ENCODE results near the gene SLC8B1. TPM values are rescaled to one million over a fixed set of nuclear protein-coding genes. Genes with fewer than 3 reads are reported as not detected.
"Not testable (repeated sequence)": the region's sequence is repeated elsewhere in the genome, so short reads cannot be mapped to it uniquely, and the experiment has no call there.

Gene SLC8B1
- total RNA-seq, 1 donor from 2014 or later, result 13.3 TPM

DNA sequence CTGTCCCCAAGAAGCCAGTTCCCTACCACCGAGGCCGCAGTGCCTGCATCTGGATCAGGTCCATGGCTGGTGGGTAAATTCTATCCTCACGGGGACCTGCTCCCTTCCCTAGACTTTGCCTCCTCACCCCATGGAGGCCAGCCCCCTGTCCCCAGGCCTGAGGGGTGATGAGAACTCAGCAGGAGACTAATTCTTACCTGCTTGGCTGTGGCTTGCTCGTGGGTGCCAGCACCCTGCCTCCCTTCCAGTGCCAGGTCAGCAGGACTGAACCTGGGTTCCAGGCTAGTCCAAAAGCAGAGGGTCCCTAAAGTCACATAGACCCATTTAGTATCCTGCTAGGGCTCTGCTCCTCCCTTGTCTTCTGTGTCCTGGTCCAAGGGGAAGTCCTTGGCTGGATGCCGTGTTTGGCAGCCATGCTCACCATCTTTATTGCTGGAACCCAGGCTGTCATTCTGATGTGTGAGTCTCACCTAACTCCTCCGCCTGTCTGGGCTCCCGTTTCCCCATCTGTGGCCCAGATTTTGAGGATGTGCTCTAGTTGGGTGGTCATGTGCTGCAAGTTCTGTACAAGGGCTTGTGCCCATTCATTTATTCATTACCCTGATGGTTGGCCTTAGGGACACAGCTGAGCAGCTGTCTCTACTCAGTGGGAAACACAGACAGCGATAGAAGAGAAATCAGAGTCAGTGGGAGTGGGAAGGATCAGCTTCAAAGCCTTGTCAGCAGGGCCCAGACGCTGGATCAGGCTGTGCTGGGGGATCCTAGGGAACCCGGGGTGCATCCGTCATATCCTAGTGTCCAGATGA lies 24.4 kb upstream of the SLC8B1 start:
- ATAC-seq, result peak; percentile 51
- no peak for DNase-seq (ENCODE audit: missing footprints)
- intact Hi-C loops (cut with DNase I), result loop anchor here (2.0 kb wide), 1 partner anchor 25 kb away; the partner anchor contains the start of gene SLC8B1

DNA sequence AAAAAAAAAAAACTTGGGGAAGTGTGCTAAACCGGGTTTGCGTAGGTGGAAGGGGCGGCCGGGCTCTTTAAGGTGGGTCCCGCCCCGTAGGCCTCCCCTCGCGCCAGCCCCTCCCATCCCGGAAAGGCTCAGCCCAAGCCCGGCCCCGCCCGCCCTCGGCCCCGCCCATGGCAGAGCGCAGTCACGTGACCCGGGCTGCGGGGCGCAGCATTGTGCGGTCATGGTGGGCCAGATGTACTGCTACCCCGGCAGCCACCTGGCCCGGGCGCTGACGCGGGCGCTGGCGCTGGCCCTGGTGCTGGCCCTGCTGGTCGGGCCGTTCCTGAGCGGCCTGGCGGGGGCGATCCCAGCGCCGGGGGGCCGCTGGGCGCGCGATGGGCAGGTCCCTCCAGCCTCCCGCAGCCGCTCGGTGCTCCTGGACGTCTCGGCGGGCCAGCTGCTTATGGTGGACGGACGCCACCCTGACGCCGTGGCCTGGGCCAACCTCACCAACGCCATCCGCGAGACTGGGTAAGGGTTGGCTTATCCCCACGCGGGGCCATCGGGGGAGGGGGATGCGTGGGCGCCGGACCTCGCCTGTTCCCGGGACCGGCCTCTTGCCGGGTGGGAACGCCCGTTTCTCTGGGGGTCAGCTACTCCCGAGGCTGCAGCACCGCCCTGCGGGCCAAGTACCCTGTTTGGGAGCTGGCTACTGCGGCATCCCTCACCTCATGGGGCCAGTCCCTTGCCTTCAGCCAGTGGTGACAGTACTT lies 23.6 kb upstream of the SLC8B1 start, which contains the start of gene PLBD2:
Gene PLBD2 (plus strand): TSS at position 207 of the 752 bp plus-strand sequence. CDS start 14 bp downstream, at position 221.
- intact Hi-C loops (cut with DNase I), result loop anchor here (2.0 kb wide), 1 partner anchor 24 kb away; the partner anchor contains the start of gene SLC8B1
- DNase-seq (ENCODE audit: missing footprints) (peak; percentile 98), ATAC-seq (peak; percentile 97)

DNA sequence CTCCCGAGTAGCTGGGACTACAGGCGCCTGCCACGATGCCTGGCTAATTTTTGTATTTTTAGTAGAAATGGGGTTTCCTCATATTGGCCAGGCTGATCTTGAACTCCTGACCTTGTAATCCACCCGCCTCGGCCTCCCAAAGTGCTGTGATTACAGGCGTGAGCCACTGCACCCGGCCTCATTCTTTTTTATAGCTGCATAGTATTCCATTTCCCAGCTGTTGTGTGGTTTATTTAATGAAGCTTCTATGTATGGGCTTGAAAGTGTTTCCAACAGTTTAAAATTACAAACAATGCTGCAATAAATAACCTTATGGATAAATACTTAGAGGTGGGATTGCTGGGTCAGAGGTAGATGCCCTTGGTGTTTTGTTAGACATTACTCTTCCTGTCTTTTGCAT lies 19.3 kb upstream of the SLC8B1 start:
- ATAC-seq; DNase-seq (ENCODE audit: missing footprints); intact Hi-C loops (cut with DNase I): not testable (repeated sequence)

DNA sequence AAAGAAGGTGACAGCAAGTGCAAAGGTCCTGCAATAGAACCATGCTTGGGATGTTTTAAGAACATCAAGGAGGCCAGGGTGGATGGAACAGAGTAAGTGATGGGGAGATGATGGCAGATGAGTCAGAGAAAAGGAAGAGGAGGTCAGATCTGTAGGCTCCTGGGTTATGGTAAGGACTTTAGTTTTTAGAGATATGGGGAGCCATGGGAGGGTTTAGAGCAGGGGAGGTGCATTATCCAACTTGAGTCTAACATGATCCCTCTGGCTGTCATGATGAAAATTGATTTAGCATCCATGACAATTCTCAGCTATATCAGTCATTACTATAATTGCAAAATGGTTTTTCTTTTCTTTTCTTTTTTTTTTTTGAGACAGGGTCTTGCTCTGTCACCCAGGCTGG lies 16.2 kb upstream of the SLC8B1 start:
- ATAC-seq (no peak), DNase-seq (ENCODE audit: missing footprints) (no peak)
- intact Hi-C loops (cut with DNase I), result no loop called here

DNA sequence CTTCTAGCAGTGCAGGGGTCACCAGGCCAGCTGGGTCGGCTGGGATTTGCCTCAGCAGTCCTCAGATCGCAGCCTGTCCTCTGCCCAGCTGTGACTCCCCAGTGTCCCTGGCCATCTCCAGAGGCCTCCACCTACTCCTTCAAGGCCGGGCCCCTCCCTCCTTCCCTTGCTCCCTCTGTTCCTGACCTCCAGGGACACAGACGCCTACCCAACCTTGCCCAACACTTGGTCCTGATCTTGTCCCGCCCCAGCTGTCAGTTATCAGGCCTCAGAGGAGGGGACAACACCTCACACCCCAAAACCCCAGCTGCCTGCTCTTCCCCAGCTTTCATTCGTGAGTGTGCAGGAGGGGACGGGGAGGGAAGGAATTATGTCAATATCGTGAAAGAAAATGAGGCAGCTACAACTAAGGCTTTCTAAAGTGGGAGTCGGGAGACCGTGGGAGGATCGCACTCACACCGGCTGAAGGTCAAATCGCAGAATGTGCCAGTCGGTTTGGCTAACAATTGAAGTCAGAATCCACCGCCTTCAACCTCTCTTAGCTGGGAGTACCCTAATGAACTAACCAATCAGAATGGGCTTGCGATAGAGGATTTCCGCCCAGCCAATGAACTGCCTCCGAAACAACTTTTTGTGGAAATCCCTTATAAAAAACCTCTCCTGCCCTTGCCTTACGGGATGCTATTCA lies 14.1 kb upstream of the SLC8B1 start:
- ATAC-seq (no peak), DNase-seq (ENCODE audit: missing footprints) (no peak)
- intact Hi-C loops (cut with DNase I), result no loop called here

DNA sequence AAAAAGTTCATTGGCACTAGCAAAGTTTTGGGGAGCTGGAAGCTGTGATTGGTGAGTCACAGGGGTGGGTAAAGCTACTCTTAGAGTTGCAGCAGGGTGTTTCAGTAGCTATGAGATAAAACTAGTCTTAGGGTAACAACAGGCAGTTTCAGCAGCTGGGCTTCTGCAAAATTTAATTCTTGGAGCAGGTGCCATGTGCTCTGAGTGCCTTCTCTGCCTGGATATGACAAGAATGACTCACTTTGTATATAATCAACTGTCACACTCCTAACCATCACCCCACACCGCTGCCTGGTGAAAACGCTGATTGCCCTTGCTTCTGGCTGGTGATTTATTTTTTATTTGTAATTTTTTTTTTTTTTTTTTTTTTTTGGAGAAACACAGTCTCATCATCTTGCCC lies 13.0 kb upstream of the SLC8B1 start:
- DNase-seq (ENCODE audit: missing footprints) (no peak), ATAC-seq (no peak)
- intact Hi-C loops (cut with DNase I), result no loop called here

DNA sequence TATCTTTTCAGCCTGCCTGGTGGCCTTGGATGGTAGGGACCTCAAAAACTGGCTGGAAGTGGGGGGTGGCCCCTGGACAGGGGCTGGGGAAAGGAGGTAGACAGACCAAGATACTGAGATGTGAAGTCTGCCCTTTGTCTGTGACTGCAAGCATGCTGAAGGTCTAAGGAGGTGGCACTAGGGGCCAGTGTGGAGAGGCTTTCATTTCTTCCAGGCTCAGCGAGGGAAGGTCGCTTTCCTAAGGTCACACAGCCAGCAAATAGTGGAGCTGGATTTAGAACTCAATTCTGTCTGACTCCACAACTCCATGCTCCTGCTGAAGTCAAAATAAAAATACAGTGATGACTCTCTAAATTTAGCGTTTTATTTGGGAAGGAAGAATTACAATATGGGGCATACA lies 12.2 kb upstream of the SLC8B1 start:
- no peak for DNase-seq (ENCODE audit: missing footprints)
- intact Hi-C loops (cut with DNase I), result no loop called here
- ATAC-seq, result no peak

DNA sequence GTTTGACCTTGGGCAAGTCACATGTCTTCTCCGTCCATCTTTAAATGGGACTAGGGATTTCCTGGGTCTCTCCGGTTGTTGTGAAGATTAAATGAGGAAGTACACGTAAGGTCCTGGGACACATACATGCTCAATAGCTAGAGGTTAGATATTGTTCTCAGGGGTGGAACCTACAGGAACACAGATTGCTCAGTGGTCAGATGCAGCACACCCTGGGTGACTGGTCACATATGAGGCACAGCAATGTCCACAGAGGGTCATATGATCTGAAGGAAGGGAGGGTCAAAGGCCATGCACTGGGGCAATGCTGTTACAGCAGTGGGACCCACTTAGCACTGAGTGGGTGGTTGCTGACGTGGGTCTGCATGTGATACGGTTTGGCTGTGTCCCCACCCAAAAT lies 11.4 kb upstream of the SLC8B1 start:
- intact Hi-C loops (cut with DNase I), result no loop called here
- DNase-seq (ENCODE audit: missing footprints) (no peak), ATAC-seq (no peak)

DNA sequence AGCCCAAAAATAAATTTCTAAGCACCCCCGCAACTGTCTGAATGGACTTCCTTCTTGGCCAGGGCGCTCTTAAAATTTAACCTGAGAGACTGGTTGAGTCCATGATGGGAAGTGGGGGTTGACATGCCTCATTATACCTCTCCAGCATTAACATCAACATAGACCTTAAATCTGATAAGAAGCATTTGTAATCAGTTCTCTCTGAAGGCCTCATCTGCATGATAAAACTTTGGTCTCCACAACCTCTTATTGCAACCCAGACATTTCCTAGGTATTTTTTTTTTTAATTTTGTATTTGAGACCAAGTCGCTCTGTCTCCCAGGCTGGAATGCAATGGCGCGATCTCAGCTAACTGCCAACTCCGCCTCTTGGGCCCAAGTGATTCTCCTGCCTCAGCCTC lies 10.4 kb upstream of the SLC8B1 start:
- intact Hi-C loops (cut with DNase I), result no loop called here
- no peak for DNase-seq (ENCODE audit: missing footprints)
- no peak for ATAC-seq

DNA sequence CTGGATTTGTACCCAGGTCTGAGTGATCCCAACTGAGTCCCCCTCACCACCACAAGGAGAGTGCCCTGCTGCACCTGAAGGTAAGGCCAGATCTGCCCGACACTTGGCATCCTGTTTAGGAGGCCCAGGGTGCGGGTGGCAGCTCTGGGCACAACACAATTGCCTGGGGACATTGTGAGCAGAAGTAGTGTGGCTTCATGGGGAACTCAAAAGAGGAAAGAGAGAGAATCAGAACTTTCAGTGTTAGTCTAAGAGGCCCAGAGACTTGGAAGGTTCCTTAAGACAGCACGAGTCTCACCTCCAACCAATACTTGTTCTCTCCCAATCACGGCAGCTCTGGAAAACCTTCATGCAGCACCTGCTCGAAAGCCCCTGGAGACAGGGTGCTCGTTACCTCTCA lies 6.6 kb upstream of the SLC8B1 start:
- DNase-seq (ENCODE audit: missing footprints) (no peak), ATAC-seq (no peak)
- intact Hi-C loops (cut with DNase I), result no loop called here

DNA sequence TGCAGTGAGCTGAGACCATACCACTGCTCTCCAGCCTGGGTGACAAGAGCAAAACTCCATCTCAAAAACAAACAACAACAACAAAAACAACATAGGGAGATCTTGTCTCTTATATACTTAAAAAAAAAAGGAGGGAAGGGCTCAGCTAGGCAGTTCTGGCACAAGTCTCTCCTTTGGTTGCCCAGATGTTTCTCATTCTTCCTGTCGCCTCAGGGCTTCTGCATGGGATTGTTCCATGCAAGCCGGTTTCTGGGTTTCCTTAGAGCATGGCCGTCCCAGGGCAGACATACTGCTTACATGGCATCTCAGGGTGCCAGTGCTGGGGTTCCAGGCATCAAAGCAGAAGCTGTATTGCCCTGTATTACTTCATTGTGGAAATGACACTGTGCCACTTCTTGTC lies 5.2 kb upstream of the SLC8B1 start:
- DNase-seq (ENCODE audit: missing footprints), result no peak
- intact Hi-C loops (cut with DNase I), result no loop called here
- ATAC-seq, result no peak

DNA sequence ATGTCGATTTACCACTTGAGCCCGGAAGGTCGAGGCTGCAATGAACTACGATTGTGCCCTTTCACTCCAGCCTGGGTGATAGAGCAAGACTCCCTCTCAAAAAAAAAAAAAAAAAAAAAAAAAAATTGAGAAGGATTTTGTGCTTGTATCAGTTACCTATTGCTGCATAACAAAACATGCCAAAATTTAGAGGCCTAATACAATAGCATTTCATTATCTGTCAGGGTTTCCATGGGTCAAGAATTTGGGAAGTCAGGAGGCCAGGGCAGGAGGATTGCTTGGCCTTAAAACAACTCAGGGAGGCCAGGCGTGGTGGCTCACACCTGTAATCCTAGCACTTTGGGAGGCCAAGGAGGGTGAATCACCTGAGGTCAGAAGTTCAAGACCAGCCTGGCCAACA lies 4.6 kb upstream of the SLC8B1 start:
- ATAC-seq, result no peak
- no peak for DNase-seq (ENCODE audit: missing footprints)
- intact Hi-C loops (cut with DNase I), result no loop called here

DNA sequence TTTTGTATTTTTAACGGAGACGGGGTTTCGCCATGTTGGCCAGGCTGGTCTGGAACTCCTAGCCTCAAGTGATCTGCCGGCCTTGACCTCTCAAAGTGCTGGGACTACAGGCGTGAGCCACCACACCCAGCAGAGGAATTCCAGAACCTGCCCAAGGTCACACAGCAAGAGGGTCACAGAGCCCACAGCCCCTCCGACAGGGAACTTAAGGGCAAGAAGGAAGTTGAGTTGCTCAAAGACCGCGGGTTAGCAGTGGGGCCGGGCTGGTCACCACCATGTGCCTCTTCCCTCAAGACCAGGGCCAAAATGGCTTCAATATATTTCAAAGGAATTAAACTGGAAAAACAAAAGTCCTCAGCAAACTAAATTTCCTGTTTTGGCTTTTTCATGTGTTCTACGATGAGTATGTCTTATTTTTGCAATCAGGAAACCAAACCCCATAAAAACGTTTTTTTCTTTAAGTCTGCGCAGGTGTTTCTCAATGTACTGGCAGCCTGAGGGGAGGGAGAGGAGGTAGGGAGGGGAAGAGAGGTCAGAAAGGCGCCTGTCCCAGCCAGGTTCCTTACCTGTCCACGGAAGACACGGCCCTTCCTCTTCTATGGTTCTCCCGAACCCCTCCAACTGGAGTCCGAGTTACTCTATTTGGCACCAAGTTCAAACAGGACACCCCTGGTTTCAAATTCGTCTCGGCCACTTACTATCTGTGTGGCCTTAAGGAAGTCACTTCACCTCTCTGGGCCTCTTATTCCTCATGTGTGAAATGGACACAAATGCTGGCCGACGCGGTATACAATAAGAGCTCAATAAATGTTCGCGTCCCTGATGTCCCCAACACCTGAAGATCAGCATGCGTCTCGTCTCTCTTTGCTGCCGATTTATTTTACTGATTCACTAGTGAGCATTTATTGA lies 778 bp downstream of the SLC8B1 start:
- DNase-seq (ENCODE audit: missing footprints) (peak; percentile 80), ATAC-seq (no peak)
- intact Hi-C loops (cut with DNase I), result loop anchor here (2.0 kb wide), 1 partner anchor 25 kb away; the partner anchor contains the start of gene PLBD2

DNA sequence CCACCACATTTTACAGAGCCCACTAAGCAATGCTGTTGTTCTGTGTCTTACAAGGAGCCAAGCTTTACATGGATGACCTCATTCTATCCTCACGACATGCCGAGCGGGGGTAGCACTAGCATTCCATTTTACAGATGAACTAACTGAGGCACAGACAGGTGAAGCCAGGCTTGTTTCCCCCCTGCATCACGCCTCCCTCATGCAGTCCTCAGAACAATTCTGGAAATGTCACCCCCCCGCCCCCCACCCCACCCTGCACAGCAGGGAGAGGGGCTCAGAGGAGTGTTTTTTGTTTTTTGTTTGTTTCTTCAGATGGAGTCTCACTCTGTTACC lies 1.5 kb downstream of the SLC8B1 start:
- intact Hi-C loops (cut with DNase I), result no loop called here
- no peak for DNase-seq (ENCODE audit: missing footprints)
- no peak for ATAC-seq

DNA sequence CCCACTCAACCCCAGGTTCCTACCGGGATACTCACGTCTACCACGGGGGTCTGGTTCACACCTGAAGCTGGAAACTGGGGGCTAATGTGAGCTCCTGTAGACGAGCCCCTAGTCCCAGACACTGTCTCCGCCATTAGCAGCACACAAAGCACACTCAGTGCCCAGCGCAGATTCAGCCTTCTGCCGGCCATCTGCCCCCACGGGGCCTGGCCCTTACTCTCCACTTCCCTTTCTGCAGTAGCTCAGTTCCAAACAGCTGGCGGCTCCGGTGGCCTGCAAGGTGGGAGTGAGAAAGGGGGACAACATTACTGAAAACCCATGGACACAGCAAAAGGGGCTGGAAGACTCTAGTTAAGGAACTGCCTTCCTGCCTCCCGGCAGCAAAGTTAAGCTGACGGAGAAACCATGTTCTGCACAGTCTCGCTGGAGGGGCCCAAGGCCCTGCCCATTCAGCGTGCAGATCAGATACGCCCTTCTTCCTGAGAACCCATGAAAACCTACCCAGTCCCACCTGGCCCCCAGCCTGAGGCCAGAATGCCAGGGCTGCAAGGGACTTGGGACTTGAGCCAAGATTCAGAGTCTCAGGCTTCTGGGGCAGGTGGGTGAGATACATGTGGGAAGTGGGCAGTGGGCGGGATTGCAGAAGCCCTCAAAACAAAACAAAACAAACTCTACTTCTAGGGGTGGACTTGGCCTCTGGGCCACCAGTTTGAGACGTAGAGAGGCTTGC lies 2.1 kb downstream of the SLC8B1 start:
- DNase-seq (ENCODE audit: missing footprints) (no peak), ATAC-seq (no peak)
- intact Hi-C loops (cut with DNase I), result no loop called here

DNA sequence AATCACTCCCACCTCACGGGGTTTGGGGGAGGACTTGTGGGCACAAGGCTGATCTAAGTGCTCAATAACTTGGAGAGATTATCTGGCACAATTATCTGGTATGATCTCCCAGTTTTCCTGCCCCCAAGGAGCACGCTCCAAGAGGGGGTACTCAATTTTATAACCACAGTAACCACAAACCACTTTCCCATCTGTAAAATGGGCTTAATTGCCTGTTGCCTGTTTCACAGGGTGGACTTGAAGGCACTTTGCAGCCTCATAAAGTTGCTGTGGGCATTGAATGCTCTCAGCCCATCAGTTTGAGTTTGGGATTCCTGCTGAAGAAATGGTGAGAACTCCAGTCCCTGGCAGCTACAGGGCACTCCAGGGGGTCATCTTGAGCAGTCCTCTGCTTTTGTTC lies 4.4 kb downstream of the SLC8B1 start:
- intact Hi-C loops (cut with DNase I), result no loop called here
- ATAC-seq, result no peak
- no peak for DNase-seq (ENCODE audit: missing footprints)

DNA sequence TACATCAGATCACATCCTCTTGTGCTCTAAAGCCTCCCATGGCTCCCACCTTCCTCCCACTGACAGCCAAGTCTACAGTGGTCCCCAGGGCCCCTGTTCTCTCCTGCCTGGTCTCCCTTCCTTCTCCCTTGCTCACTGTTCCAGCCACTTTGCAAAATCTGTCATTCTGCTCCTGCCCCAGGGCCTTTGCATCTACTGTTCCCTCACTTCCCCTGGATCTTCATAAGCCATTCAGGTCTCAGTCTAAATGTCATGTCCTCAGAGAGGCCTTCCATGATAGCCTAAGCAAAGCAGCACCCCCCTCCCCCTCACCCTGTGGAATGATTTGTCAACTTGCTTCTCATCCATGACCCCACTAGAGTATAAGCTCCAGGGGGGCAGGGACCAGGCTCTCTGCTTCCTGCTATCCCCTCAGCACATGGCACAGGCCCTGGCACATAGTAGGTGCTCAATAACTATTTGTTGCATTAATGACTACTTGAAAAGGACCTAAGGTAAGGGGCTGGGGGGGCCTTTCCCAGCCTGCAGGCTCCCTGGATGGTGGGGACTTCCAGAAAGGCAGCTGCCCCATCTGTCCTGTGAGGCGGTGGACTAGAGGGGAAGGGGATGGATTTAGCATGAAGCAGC lies 5.0 kb downstream of the SLC8B1 start:
- intact Hi-C loops (cut with DNase I), result no loop called here
- no peak for DNase-seq (ENCODE audit: missing footprints)
- ATAC-seq, result no peak
